Neural cell (in vitro differentiated cells): ENCODE data around the gene C16orf89.
"Not testable (repeated sequence)": the region's sequence is repeated elsewhere in the genome, so short reads cannot be mapped to it uniquely, and the experiment has no call there.

ENCODE experiments used
- EZH2 ChIP-seq: fragments of 200-600, 300-800 bp; shearing (Covaris generic), sonication (generic); IDR thresholded peaks from 2 replicates; pipeline ENCODE4 v1.6.1; 2014; ENCODE audit warnings: antibody characterized with exemption, low read length, borderline replicate concordance, mild to moderate bottlenecking; ENCODE audit not compliant: insufficient read depth, poor library complexity, severe bottlenecking
- POLR2AphosphoS5 ChIP-seq: IDR thresholded peaks from 2 replicates; pipeline ENCODE4 v1.6.1; 2012
- RAD21 ChIP-seq: fragments of 450-650 bp; conservative IDR thresholded peaks from 2 replicates; pipeline ENCODE4 v1.6.1; 2014; ENCODE audit warnings: antibody characterized with exemption, mild to moderate bottlenecking, moderate library complexity
- TAF1 ChIP-seq: IDR thresholded peaks from 2 replicates; pipeline ENCODE4 v1.6.1; 2012; ENCODE audit warnings: low read depth
- TF ChIP-seq, protein P1 (sequence below): fragments of 450-650 bp; IDR thresholded peaks from 2 replicates; pipeline ENCODE4 v1.5.1; 2014; ENCODE audit warnings: antibody characterized with exemption, mild to moderate bottlenecking, moderate library complexity; ENCODE audit not compliant: poor library complexity, severe bottlenecking
- TF ChIP-seq, protein P2 (sequence below): IDR thresholded peaks from 2 replicates; pipeline ENCODE4 v1.6.1; 2012; ENCODE audit warnings: borderline replicate concordance

DNA sequence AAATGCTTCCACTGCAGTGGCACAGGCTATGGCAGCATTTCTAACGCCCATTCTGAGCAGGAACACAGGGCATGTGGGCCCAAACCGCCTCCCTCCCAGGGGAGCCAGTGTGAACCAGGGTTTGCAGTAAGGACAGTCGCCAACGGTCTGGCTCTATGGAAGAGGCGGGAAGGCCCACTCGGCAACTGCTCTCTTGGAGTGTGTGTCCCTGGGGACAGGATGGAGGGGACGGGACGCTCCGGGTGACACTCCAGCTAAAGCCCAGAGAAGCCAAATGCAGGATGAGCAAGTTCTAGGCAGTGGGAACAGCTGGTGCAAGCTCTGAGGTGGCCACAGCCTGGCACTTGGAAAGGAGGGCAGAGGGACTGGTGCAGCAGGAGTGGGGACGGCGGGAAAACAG is 28.0 kb upstream of the C16orf89 start:
- TF ChIP-seq, protein P1, sequence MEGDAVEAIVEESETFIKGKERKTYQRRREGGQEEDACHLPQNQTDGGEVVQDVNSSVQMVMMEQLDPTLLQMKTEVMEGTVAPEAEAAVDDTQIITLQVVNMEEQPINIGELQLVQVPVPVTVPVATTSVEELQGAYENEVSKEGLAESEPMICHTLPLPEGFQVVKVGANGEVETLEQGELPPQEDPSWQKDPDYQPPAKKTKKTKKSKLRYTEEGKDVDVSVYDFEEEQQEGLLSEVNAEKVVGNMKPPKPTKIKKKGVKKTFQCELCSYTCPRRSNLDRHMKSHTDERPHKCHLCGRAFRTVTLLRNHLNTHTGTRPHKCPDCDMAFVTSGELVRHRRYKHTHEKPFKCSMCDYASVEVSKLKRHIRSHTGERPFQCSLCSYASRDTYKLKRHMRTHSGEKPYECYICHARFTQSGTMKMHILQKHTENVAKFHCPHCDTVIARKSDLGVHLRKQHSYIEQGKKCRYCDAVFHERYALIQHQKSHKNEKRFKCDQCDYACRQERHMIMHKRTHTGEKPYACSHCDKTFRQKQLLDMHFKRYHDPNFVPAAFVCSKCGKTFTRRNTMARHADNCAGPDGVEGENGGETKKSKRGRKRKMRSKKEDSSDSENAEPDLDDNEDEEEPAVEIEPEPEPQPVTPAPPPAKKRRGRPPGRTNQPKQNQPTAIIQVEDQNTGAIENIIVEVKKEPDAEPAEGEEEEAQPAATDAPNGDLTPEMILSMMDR, result not testable (repeated sequence)
- TF ChIP-seq, protein P2, sequence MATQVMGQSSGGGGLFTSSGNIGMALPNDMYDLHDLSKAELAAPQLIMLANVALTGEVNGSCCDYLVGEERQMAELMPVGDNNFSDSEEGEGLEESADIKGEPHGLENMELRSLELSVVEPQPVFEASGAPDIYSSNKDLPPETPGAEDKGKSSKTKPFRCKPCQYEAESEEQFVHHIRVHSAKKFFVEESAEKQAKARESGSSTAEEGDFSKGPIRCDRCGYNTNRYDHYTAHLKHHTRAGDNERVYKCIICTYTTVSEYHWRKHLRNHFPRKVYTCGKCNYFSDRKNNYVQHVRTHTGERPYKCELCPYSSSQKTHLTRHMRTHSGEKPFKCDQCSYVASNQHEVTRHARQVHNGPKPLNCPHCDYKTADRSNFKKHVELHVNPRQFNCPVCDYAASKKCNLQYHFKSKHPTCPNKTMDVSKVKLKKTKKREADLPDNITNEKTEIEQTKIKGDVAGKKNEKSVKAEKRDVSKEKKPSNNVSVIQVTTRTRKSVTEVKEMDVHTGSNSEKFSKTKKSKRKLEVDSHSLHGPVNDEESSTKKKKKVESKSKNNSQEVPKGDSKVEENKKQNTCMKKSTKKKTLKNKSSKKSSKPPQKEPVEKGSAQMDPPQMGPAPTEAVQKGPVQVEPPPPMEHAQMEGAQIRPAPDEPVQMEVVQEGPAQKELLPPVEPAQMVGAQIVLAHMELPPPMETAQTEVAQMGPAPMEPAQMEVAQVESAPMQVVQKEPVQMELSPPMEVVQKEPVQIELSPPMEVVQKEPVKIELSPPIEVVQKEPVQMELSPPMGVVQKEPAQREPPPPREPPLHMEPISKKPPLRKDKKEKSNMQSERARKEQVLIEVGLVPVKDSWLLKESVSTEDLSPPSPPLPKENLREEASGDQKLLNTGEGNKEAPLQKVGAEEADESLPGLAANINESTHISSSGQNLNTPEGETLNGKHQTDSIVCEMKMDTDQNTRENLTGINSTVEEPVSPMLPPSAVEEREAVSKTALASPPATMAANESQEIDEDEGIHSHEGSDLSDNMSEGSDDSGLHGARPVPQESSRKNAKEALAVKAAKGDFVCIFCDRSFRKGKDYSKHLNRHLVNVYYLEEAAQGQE, result not testable (repeated sequence)
- TF ChIP-seq POLR2AphosphoS5, TAF1, RAD21, EZH2: not testable (repeated sequence)
